NK-92 treated with Interleukin-12 subunit alpha and Interleukin-12 subunit beta, amount 100 ng/mL, for 24 hours (cell line): ENCODE data around the gene BLOC1S5.
"Not testable (repeated sequence)": the region's sequence is repeated elsewhere in the genome, so short reads cannot be mapped to it uniquely, and the experiment has no call there.

Experiments used
- DNase-seq: peaks from one replicate; lab custom pipeline; 2025; lab: John Stamatoyannopoulos, UW

Gene BLOC1S5

GRCh38 chr6:8082572-8082953 is 18.4 kb upstream of the BLOC1S5 start:
- no peak for DNase-seq

GRCh38 chr6:8080362-8081151 is 16.4 kb upstream of the BLOC1S5 start:
- DNase-seq: no peak

- DNase-seq: no peak
Observed at GRCh38 chr6:8079126-8079525, 14.9 kb upstream of the BLOC1S5 start.

GRCh38 chr6:8077991-8078390 is 13.8 kb upstream of the BLOC1S5 start:
- DNase-seq: no peak

- no peak for DNase-seq
Observed at GRCh38 chr6:8075704-8076103, 11.5 kb upstream of the BLOC1S5 start.

- DNase-seq: no peak
Observed at GRCh38 chr6:8075185-8075584, 11.0 kb upstream of the BLOC1S5 start.

- no peak for DNase-seq
Observed at GRCh38 chr6:8074213-8074612, 10.0 kb upstream of the BLOC1S5 start.

- no peak for DNase-seq
Observed at GRCh38 chr6:8073758-8074157, 9.6 kb upstream of the BLOC1S5 start.

GRCh38 chr6:8070718-8071117 is 6.5 kb upstream of the BLOC1S5 start:
- no peak for DNase-seq

DNA sequence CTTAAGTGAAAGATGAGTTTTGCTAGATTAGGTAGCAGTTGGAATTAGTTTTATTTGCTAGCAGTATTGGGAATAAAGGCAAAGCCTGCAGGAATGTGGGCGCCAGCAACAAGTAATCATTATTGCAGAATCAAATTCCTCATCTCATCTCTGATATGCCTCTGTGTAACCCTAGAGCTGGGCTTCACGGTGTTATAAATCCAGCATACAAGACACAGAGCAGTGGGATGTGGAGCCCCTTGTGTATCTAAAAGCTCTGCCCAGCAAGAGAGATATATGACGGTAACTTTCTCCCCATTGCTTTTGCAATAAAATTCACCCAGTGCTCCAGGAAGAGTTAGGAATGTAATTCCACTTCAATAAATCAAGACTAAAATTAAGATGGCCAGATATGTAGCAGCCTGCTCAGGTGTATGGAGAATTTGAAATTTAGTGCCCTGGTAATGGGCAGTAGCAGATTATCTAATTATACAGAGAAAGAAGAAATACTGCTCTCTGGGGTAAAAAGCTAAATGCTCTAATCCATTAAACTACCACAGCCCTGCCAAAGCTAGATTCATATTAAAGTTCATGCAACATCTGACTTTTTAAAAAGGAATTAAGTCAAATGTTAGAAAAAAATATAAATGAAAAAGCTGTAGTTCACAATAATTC is 5.6 kb upstream of the BLOC1S5 start:
- no peak for DNase-seq

DNA sequence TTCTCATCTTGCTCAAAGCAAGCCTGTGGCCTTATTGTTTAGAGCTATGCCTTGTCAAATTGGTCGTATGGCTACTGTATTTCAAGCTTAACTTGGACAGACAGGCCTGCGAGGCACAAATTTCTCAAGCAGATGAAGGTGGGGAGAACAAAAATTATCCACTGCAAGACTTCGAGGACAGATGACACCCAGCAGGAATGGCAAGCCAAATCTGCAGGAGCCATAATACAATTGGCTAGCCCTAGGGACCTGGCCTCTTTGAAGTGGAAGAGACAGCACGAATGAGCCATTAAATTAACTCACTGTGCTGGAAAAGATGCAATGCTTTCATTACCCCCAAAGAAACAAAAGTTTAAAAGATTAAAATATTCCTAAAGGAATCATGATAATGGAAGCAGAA is 5.0 kb upstream of the BLOC1S5 start:
- no peak for DNase-seq

- DNase-seq: no peak
Observed at GRCh38 chr6:8066108-8066507, 1.9 kb upstream of the BLOC1S5 start.

DNA sequence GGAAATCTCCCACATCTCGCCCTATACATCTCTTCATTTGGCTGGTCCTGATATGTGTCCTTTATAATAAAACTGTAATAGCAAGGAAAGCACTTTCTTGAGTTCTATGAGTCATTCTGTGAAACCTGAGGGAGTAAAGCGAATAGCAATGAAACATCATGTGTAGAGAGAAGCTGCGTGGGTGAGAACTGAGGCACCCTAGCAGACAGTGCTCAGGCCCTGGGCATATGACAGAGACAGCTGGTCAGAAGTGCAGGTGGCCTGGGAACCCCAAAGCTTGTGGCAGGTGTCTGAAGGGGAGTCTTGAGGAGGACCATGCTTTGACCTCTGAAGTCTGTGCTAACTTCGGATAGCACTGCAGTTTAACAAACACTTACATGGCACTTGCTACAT is 1.3 kb upstream of the BLOC1S5 start:
- DNase-seq: no peak

DNA sequence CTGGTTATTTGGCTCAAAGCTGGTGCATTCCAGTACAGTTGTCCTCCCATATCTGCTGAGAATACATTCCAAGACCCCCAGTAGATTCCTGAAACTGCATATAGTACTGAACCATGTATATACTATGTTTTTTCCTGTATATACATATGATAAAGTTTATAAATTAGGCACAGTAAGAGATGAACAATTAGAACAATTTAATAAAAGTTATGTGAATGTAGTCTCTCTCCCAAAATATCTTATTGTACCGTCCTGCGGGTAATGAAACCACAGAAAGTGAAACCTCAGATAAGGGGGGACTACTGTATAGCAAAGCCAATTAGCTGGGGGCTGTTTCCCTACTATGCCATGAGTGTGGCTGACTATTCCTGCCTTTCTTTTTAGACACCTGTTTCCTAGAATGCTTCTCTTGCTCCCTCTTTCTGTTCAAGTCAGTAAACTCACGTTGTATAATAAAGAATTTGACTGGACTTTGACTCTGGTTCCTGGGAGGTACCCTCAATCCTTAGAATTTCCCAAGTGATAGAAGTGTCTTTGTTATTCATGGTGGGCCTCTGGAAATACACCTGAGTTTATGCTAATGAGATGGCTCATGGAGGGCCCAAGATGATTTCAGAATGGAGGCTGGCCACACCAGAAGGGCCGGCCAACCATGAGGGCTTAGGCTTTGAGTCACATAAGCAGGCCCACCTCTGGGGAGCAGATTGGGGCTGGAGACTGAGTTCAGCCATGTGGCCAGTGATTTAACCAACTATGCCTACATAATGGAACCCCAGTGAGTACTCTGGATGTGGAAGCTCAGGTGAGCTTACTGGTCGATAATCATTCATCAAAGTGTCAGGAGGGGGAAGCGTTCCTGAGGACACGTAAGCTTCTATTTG is 689 bp upstream of the BLOC1S5 start:
- no peak for DNase-seq

GRCh38 chr6:8061736-8062135 is 2.5 kb downstream of the BLOC1S5 start:
- no peak for DNase-seq

DNA sequence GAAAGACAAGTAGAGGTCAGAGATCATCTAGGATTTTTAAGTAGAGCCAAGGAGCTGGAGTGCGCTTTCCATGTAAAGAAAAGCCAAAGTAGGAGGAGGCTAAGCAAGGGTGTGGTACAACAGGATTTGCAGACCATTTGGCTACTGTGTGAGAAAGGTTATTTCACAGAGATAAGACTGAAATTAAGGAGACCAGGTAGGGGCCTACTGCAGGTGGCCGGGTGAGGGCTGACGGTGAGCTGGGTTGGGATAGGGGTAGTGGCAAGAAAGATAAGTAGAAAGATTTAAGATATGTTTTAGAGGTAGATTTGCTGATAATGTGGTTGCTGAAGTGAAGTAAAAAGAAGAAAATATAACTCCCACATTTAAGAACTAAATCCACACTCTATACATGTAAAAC is 3.8 kb downstream of the BLOC1S5 start:
- DNase-seq: no peak

DNA sequence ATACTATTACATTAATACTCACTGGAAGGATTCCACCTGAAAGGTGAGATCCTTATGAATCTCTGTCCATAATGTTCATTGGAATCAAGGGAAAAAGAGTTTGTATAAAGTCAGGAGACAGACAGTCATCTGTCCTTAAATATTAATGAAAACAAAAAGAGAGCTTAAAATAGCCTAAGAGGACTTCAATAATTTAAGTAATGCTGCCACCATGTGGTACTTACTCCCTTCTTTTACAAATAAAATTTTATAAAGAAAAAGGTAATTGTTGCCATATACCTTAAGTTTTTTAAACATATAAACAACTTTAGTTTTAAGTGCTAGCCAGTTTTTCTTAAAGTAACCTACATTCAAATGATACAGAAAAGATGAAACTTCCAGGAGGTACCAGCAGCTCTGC is 5.1 kb downstream of the BLOC1S5 start:
- no peak for DNase-seq

- no peak for DNase-seq
Observed at GRCh38 chr6:8057793-8058192, 6.4 kb downstream of the BLOC1S5 start.

- no peak for DNase-seq
Observed at GRCh38 chr6:8057263-8057662, 6.9 kb downstream of the BLOC1S5 start.

GRCh38 chr6:8054276-8054675 is 9.9 kb downstream of the BLOC1S5 start:
- DNase-seq: no peak

DNA sequence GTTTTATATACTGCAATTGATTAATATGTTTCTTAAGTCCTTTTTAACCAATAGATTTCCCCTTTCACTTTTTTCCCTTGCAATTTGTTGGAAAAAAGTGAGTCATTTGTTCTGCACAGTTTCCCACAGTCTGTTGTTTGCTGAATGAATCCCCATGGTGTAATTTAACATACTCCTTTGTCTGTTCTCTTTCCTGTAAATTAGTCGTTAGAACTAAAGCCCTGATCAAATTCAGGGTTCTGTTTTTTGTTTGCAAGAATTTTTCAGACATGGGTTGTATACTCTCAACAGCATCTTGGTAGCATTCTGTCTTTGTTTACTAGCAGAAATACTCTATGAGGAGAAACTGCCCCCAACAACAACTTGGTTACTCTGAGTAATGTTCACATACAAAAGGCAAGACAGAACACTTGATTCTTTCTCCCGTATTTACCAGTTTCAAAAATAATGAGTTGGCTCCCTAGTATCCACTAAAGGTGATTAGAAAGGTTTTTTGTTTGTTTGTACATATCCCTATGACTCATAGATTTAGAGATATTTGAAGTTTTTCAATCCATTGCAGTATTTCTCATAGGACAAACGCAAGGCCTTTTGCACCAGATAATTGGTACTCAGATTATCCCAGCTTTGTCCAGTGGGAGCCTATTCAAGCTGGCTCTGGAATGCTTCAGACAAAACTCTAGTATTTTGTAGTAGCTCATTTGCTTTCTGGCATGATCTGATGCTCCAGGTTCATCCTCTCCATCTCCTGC is 16.5 kb downstream of the BLOC1S5 start:
- DNase-seq: no peak

DNA sequence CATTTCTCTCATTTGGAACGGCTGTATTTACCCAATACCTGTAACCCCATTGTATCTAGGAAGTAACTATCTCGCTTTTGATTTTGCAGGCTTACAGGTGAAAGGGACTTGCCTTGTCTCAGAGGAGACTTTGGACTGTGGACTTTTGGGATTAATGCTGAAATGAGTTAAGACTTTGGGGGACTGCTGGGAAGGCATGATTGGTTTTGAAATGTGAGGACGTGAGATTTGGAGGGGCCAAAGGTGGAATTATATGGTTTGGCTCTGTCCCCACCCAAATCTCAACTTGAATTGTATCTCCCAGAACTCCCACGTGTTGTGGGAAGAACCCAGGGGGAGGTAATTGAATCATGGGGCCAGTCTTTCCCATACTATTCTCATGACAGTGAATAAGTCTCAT is 18.4 kb downstream of the BLOC1S5 start:
- DNase-seq: not testable (repeated sequence)
